Testis (tissue), 3 donors: Measurements from ENCODE around the gene ITPR2. TPM values are rescaled to one million over a fixed set of nuclear protein-coding genes. Genes with fewer than 3 reads are reported as not detected.
"Not testable (repeated sequence)": the region's sequence is repeated elsewhere in the genome, so short reads cannot be mapped to it uniquely, and the experiment has no call there.

Source experiments
- DNase-seq: peaks from one replicate; pipeline ENCODE4 v3.0.0-alpha.2; 2019
- H3K27ac ChIP-seq, 2 donors: fragments of 200-600 bp; sonication (generic); one replicate each; pipeline ENCODE4 v1.5.1; 2019
- H3K27me3 ChIP-seq: fragments of 200-600 bp; sonication (generic); one replicate; pipeline ENCODE4 v1.5.1; 2019
- H3K36me3 ChIP-seq: fragments of 200-600 bp; sonication (generic); one replicate; pipeline ENCODE4 v1.5.1; 2017; ENCODE audit warnings: low read depth; ENCODE audit errors: missing control alignments
- H3K4me1 ChIP-seq: fragments of 200-600 bp; sonication (generic); one replicate; pipeline ENCODE4 v1.5.1; 2019
- H3K4me3 ChIP-seq, 2 donors: fragments of 200-600 bp; sonication (generic); one replicate each; pipeline ENCODE4 v1.5.1; 2017 to 2019
- H3K9me3 ChIP-seq: fragments of 200-600 bp; sonication (generic); one replicate; pipeline ENCODE4 v1.5.1; 2017
- CTCF ChIP-seq, 3 experiments: fragments of 450-650 bp in 2 of 3; fragments of 200-600 bp in 1 of 3; sonication (generic) in 1 of 3; IDR thresholded peaks; one replicate each; pipeline ENCODE4 v1.5.1; 2016 to 2019; ENCODE audit warnings: antibody characterized with exemption in 3 of 3, mild to moderate bottlenecking in 2 of 3, moderate library complexity in 1 of 3
- POLR2A ChIP-seq: fragments of 450-650 bp; IDR thresholded peaks from one replicate; pipeline ENCODE4 v1.6.1; 2017; ENCODE audit warnings: antibody characterized with exemption, mild to moderate bottlenecking, moderate library complexity
- WGBS, 2 donors: methylation state at CpG; one replicate each; pipeline ENCODE4 v1.1.5; 2018; 5-methylcytosine and 5-hydroxymethylcytosine counted together
- intact Hi-C: fragments of 100-400 bp; cut with DNase I; formaldehyde crosslinking; loops from one replicate; pipeline ENCODE4 v1.15.1; 2023; ENCODE audit warnings: low total_unique reads
- polyA plus RNA-seq: library from polyadenylated mRNA; stranded (reverse); fragments of 350-450 nt; fragmentation: Illumina TruSeq; extraction: RNeasy Lipid Tissue Mini Kit (QIAGEN cat#74804); gene quantifications from one replicate; pipeline ENCODE4 v1.2.3, GENCODE V29; 2014; ENCODE audit warnings: low read depth, low replicate concordance; ENCODE audit not compliant: insufficient read depth
- total RNA-seq, 2 donors: library from RNA; depleted of rRNA; stranded (reverse); fragments of >200 nt; gene quantifications; one replicate each; pipeline ENCODE4 v1.2.3, GENCODE V29; 2016

The ITPR2 gene
- total and polyA plus RNA-seq, 3 donors from 2014 or later = 4.9 to 60.6 (median 56.9) TPM

GRCh38 chr12:26839512-26839911 is 6.5 kb upstream of the ITPR2 start:
- no peak for TF ChIP-seq CTCF (IDR thresholded peaks at IDR 0.05)
- intact Hi-C loops = no loop called here
- 90 to 94% methylated on average over 3 of the region's 3 CpGs for WGBS, 2 donors
- Histone ChIP-seq H3K9me3 (no peaks in the 10 kb centered on the region), H3K36me3 (no peaks in the 10 kb centered on the region), H3K27me3 (peaks cover under 1% of the 10 kb centered on the region), H3K27ac (no peak overlapping the region), H3K4me3 (no peak overlapping the region), H3K4me1 (no peaks in the 10 kb centered on the region)
- DNase-seq = no peak

- TF ChIP-seq POLR2A = no peak
- TF ChIP-seq CTCF (IDR thresholded peaks at IDR 0.05) = no peak
- no peaks in the 10 kb centered on the region for H3K36me3 ChIP-seq
- H3K4me1 ChIP-seq = no peaks in the 10 kb centered on the region
- H3K27ac ChIP-seq = no peak overlapping the region
- H3K27me3 ChIP-seq = no peaks in the 10 kb centered on the region
- WGBS, 2 donors = 95 to 98% methylated on average over 10 to 12 of the region's 24 CpGs
- no peak overlapping the region for H3K4me3 ChIP-seq
- H3K9me3 ChIP-seq = no peaks in the 10 kb centered on the region
- DNase-seq = no peak
- intact Hi-C loops = no loop called here
These were observed 6.0 kb upstream of the ITPR2 start for GRCh38 chr12:26838888-26839416.

GRCh38 chr12:26836201-26836600 is 3.2 kb upstream of the ITPR2 start:
- no peaks in the 10 kb centered on the region for H3K9me3 ChIP-seq
- H3K27me3 ChIP-seq = no peaks in the 10 kb centered on the region
- no peak for TF ChIP-seq POLR2A
- no peak for TF ChIP-seq CTCF (IDR thresholded peaks at IDR 0.05)
- no peaks in the 10 kb centered on the region for H3K36me3 ChIP-seq
- 95 to 97% methylated on average over 2 of the region's 2 CpGs for WGBS, 2 donors
- H3K27ac ChIP-seq = no peak overlapping the region
- DNase-seq = no peak
- no peak overlapping the region for H3K4me3 ChIP-seq
- no peaks in the 10 kb centered on the region for H3K4me1 ChIP-seq
- intact Hi-C loops = no loop called here

GRCh38 chr12:26834503-26835060 is 1.6 kb upstream of the ITPR2 start:
- H3K36me3 ChIP-seq, DNase-seq, intact Hi-C loops, H3K4me1 ChIP-seq, H3K27me3 ChIP-seq, H3K9me3 ChIP-seq, H3K27ac ChIP-seq, H3K4me3 ChIP-seq: not testable (repeated sequence)
- WGBS, 2 donors = 71 to 84% methylated on average over 7 of the region's 7 CpGs

GRCh38 chr12:26833743-26834490 is 923 bp upstream of the ITPR2 start:
- Histone ChIP-seq H3K27ac (peak overlapping the region; percentile 32 to 94), H3K4me1 (no peaks in the 10 kb centered on the region), H3K4me3 (peak overlapping the region; percentile 80 to 98), H3K9me3 (no peaks in the 10 kb centered on the region), H3K27me3 (no peaks in the 10 kb centered on the region), H3K36me3 (no peaks in the 10 kb centered on the region)
- intact Hi-C loops = no loop called here
- no peak for TF ChIP-seq CTCF (IDR thresholded peaks at IDR 0.05)
- TF ChIP-seq POLR2A = no peak
- WGBS, 2 donors = 12% methylated on average over 27 of the region's 27 CpGs
- DNase-seq = peak; percentile 59
